Measurements from ENCODE around the gene BIN2. TPM values are rescaled to one million over a fixed set of nuclear protein-coding genes. Genes with fewer than 3 reads are reported as not detected.

The BIN2 gene
- total and polyA plus RNA-seq, 2 of the 13 experiments (the other 11 are each of a cell fraction or from before 2014, with no cell fraction given) = not detected

DNA sequence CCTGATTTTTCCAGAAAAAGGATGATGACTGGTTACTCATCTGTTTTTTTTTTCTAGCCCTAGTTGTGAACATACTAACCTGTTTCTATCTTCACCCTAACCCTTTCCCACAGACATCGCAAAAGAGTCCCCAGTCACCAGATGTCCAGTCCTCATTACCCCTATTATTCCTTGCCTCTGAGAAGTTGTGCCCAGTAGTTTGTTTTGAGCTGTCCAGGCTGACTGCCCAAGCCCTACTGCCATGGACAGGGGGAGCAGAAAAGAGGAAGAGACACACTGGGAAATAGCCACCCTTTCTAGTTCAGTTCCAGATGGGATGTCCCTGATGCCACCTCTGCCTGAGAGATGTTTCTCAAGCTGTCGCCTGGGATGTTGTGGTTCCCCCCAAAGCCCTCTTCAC is 36.3 kb upstream of the BIN2 start:
- DNase-seq (ENCODE audit: low spot score) (no peak), FAIRE-seq (no peak), ATAC-seq (no peak)
- no peak overlapping the region for H2AFZ ChIP-seq (ENCODE audit: low read length)
- no peak overlapping the region for H3K27ac ChIP-seq (ENCODE audit: extremely low read length, insufficient read depth, low read length)
- no peak for TF ChIP-seq RAD51 (IDR thresholded peaks at IDR 0.05; ENCODE audit: borderline replicate concordance)
- no peak for TF ChIP-seq EEA1 (CRISPR knock-in tag; IDR thresholded peaks at IDR 0.05; ENCODE audit: borderline replicate concordance)
- ChIA-PET CTCF (ENCODE audit: low intra/inter-chr PET ratio, low total read pairs) (no interaction called here), POLR2A (no interaction called here)
- H3K9me3 ChIP-seq (ENCODE audit: low read length) = no peaks in the 10 kb centered on the region
- no peaks in the 10 kb centered on the region for H4K20me1 ChIP-seq (ENCODE audit: insufficient read depth, low read length)
- no peaks in the 10 kb centered on the region for H3K79me2 ChIP-seq (ENCODE audit: insufficient read depth, low read length)
- peaks cover 55% of the 10 kb centered on the region for H3K4me1 ChIP-seq (ENCODE audit: insufficient read depth, low read length)
- H3K27me3 ChIP-seq (ENCODE audit: control insufficient read depth in 1 of 2, insufficient read depth in 2 of 2, low read length in 2 of 2) = 0 out of 5 replicates have a peak, but pooled peaks cover 0 to 2% of the 10 kb centered on the region in 2 experiments
- H3K4me2 ChIP-seq (ENCODE audit: low read depth, low read length) = no peak overlapping the region
- H3K9ac ChIP-seq (ENCODE audit: insufficient read depth, low read depth, low read length) = no peak overlapping the region
- 97% methylated on average over 2 of the region's 2 CpGs for WGBS (ENCODE audit: low lambda C conversion rate)
- intact Hi-C loops (cut with micrococcal nuclease; ENCODE audit: unreplicated experiment) (no loop called here), in situ Hi-C loops (cut with HindIII; ENCODE audit: extremely low pct_ligation_motif_present, low pct_unique_long_range_greater_than_20kb) (no loop called here)
- no peaks in the 10 kb centered on the region for H3K36me3 ChIP-seq (replicated peaks in 1 of 2; ENCODE audit: control insufficient read depth in 1 of 2, insufficient read depth in 2 of 2, low read length in 2 of 2)
- no peak overlapping the region for H3K4me3 ChIP-seq (replicated peaks in 1 of 3; ENCODE audit: insufficient read depth in 1 of 3, low read depth in 2 of 3, low read length in 3 of 3)
- no TSS peak for BruUV-seq (replicated peaks)

DNA sequence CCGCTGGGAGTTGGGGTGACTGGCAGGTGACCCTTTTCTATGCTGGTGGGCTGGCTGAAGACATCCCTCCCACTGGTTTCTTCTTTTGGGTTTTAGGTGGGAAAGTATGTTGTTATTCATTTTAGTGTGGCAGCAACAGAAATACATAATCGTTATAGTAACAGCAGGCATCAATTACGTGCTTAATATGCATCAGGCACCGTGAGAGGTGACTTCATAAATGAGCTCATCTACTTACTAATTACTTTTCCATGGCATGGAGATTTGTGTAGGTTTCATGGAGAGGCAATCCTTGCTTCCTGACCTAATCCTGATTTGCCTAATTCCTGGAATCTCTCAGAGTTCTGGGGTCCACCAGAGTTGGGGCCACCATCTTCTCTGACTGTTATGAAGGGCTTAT is 35.9 kb upstream of the BIN2 start:
- DNase-seq (ENCODE audit: low spot score) (no peak), ATAC-seq (no peak), FAIRE-seq (no peak)
- BruUV-seq (replicated peaks) = no TSS peak
- POLR2A ChIA-PET = no interaction called here
- Histone ChIP-seq H3K27ac (ENCODE audit: extremely low read length, insufficient read depth, low read length) (no peak overlapping the region), H3K9ac (ENCODE audit: insufficient read depth, low read depth, low read length) (no peak overlapping the region), H3K36me3 (replicated peaks in 1 of 2; ENCODE audit: control insufficient read depth in 1 of 2, insufficient read depth in 2 of 2, low read length in 2 of 2) (no peaks in the 10 kb centered on the region), H3K27me3 (ENCODE audit: control insufficient read depth in 1 of 2, insufficient read depth in 2 of 2, low read length in 2 of 2) (0 out of 5 replicates have a peak, but pooled peaks cover 0 to 2% of the 10 kb centered on the region in 2 experiments), H3K4me3 (replicated peaks in 1 of 3; ENCODE audit: insufficient read depth in 1 of 3, low read depth in 2 of 3, low read length in 3 of 3) (no peak overlapping the region), H3K79me2 (ENCODE audit: insufficient read depth, low read length) (no peaks in the 10 kb centered on the region), H3K4me1 (ENCODE audit: insufficient read depth, low read length) (peaks cover 53% of the 10 kb centered on the region), H4K20me1 (ENCODE audit: insufficient read depth, low read length) (no peaks in the 10 kb centered on the region), H3K4me2 (ENCODE audit: low read depth, low read length) (no peak overlapping the region), H2AFZ (ENCODE audit: low read length) (no peak overlapping the region), H3K9me3 (ENCODE audit: low read length) (no peaks in the 10 kb centered on the region)
- in situ Hi-C loops (cut with HindIII; ENCODE audit: extremely low pct_ligation_motif_present, low pct_unique_long_range_greater_than_20kb) (no loop called here), intact Hi-C loops (cut with micrococcal nuclease; ENCODE audit: unreplicated experiment) (no loop called here)
- WGBS (ENCODE audit: low lambda C conversion rate) = 67% methylated on average over 4 of the region's 4 CpGs
- CTCF ChIA-PET (ENCODE audit: low intra/inter-chr PET ratio, low total read pairs) = no interaction called here
- no peak for TF ChIP-seq ZNF83 (CRISPR knock-in tag; IDR thresholded peaks at IDR 0.05; ENCODE audit: borderline replicate concordance)
- TF ChIP-seq GATAD1 (CRISPR knock-in tag; IDR thresholded peaks at IDR 0.05) = no peak
- TF ChIP-seq, protein P1, sequence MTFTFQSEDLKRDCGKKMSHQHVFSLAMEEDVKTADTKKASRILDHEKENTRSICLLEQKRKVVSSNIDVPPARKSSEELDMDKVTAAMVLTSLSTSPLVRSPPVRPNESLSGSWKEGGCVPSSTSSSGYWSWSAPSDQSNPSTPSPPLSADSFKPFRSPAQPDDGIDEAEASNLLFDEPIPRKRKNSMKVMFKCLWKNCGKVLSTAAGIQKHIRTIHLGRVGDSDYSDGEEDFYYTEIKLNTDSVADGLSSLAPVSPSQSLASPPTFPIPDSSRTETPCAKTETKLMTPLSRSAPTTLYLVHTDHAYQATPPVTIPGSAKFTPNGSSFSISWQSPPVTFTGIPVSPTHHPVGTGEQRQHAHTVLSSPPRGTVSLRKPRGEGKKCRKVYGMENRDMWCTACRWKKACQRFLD (CRISPR knock-in tag; IDR thresholded peaks at IDR 0.05; ENCODE audit: borderline replicate concordance) = no peak
- TF ChIP-seq, protein P2, sequence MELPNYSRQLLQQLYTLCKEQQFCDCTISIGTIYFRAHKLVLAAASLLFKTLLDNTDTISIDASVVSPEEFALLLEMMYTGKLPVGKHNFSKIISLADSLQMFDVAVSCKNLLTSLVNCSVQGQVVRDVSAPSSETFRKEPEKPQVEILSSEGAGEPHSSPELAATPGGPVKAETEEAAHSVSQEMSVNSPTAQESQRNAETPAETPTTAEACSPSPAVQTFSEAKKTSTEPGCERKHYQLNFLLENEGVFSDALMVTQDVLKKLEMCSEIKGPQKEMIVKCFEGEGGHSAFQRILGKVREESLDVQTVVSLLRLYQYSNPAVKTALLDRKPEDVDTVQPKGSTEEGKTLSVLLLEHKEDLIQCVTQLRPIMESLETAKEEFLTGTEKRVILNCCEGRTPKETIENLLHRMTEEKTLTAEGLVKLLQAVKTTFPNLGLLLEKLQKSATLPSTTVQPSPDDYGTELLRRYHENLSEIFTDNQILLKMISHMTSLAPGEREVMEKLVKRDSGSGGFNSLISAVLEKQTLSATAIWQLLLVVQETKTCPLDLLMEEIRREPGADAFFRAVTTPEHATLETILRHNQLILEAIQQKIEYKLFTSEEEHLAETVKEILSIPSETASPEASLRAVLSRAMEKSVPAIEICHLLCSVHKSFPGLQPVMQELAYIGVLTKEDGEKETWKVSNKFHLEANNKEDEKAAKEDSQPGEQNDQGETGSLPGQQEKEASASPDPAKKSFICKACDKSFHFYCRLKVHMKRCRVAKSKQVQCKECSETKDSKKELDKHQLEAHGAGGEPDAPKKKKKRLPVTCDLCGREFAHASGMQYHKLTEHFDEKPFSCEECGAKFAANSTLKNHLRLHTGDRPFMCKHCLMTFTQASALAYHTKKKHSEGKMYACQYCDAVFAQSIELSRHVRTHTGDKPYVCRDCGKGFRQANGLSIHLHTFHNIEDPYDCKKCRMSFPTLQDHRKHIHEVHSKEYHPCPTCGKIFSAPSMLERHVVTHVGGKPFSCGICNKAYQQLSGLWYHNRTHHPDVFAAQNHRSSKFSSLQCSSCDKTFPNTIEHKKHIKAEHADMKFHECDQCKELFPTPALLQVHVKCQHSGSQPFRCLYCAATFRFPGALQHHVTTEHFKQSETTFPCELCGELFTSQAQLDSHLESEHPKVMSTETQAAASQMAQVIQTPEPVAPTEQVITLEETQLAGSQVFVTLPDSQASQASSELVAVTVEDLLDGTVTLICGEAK (IDR thresholded peaks at IDR 0.05) = no peak
- TF ChIP-seq, protein P2 (CRISPR knock-in tag; IDR thresholded peaks at IDR 0.05) = no peak
- no peak for TF ChIP-seq ZNF782 (CRISPR knock-in tag; IDR thresholded peaks at IDR 0.05; ENCODE audit: borderline replicate concordance)
- TF ChIP-seq MTF2 (CRISPR knock-in tag; IDR thresholded peaks at IDR 0.05; ENCODE audit: borderline replicate concordance) = no peak

Data from HepG2 (cell line).